Epithelial cell of esophagus (primary cell): ENCODE measurements around the gene RAB11FIP2.

Experiments used
- DNase-seq: peaks from one replicate; pipeline ENCODE4 v3.0.0; 2010; ENCODE audit warnings: low read depth
- H3K4me3 ChIP-seq: 2 replicates; pipeline ENCODE4 v1.5.1; 2011; ENCODE audit warnings: mild to moderate bottlenecking, low read length, control low read depth
- CTCF ChIP-seq: IDR thresholded peaks from 2 replicates; pipeline ENCODE4 v1.5.1; 2011; ENCODE audit warnings: low read depth, mild to moderate bottlenecking, low read length, control low read depth, inconsistent platforms; ENCODE audit not compliant: insufficient read depth; ENCODE audit errors: missing control alignments

The RAB11FIP2 gene

GRCh38 chr10:118035354-118036005 is 11.3 kb downstream of the RAB11FIP2 start:
- no peak for TF ChIP-seq CTCF
- peak; percentile 20 for DNase-seq
- no peak overlapping the region for H3K4me3 ChIP-seq

GRCh38 chr10:118034791-118035261 is 11.9 kb downstream of the RAB11FIP2 start:
- DNase-seq = no peak
- no peak for TF ChIP-seq CTCF
- H3K4me3 ChIP-seq = no peak overlapping the region

- TF ChIP-seq CTCF = no peak
- no peak for DNase-seq
- no peak overlapping the region for H3K4me3 ChIP-seq
Measured at GRCh38 chr10:118033905-118034304, 12.8 kb downstream of the RAB11FIP2 start.

- TF ChIP-seq CTCF = no peak
- H3K4me3 ChIP-seq = no peak overlapping the region
- no peak for DNase-seq
Measured at GRCh38 chr10:118032564-118032963, 14.2 kb downstream of the RAB11FIP2 start.

GRCh38 chr10:118031351-118032075 is 15.2 kb downstream of the RAB11FIP2 start:
- no peak overlapping the region for H3K4me3 ChIP-seq
- TF ChIP-seq CTCF = no peak

GRCh38 chr10:118028619-118029018 is 18.1 kb downstream of the RAB11FIP2 start:
- no peak overlapping the region for H3K4me3 ChIP-seq
- DNase-seq = no peak
- TF ChIP-seq CTCF = no peak

More at GRCh38 chr10:118031351-118032075, 15.2 kb downstream of the RAB11FIP2 start:
- DNase-seq = peak; percentile 55
